CD14-positive monocyte (primary cell): ENCODE data around the gene CDKN1C. TPM values are rescaled to one million over a fixed set of nuclear protein-coding genes. Genes with fewer than 3 reads are reported as not detected.

Experiments
- DNase-seq, 3 donors: peaks; one replicate each; pipeline ENCODE4 v3.0.0-alpha.2; 2011 to 2022
- H2AFZ ChIP-seq: 2 replicates; pipeline ENCODE4 v1.6.0; 2012; ENCODE audit warnings: mild to moderate bottlenecking, low read depth, low read length, inconsistent platforms; ENCODE audit not compliant: insufficient read depth, poor library complexity, severe bottlenecking
- H3K27ac ChIP-seq, 2 donors: 1 replicate in 1 of 2; 2 replicates in 1 of 2; pipeline ENCODE4 v1.5.1; 2012 to 2013; ENCODE audit warnings: low read length in 2 of 2, control low read depth in 1 of 2, inconsistent platforms in 1 of 2, low read depth in 1 of 2, mild to moderate bottlenecking in 1 of 2
- H3K27me3 ChIP-seq, 2 donors: one replicate each; pipeline versions ENCODE4 v1.6.0 to v1.6.1; 2011 to 2013; ENCODE audit warnings: low read length in 2 of 2; ENCODE audit not compliant: control insufficient read depth in 2 of 2, insufficient read depth in 2 of 2
- H3K36me3 ChIP-seq, 2 donors: replicated peaks in 1 of 2; 1 replicate in 1 of 2; 2 replicates in 1 of 2; pipeline versions ENCODE4 v1.5.1 to v1.6.1; 2012 to 2013; ENCODE audit warnings: low read length in 2 of 2, control low read depth in 1 of 2, inconsistent platforms in 1 of 2, mild to moderate bottlenecking in 1 of 2; ENCODE audit not compliant: insufficient read depth in 2 of 2, control insufficient read depth in 1 of 2
- H3K4me1 ChIP-seq, 2 donors: 1 replicate in 1 of 2; 2 replicates in 1 of 2; pipeline versions ENCODE4 v1.5.1 to v1.6.1; 2012 to 2013; ENCODE audit warnings: low read length in 2 of 2, control low read depth in 1 of 2, inconsistent platforms in 1 of 2, mild to moderate bottlenecking in 1 of 2, moderate library complexity in 1 of 2; ENCODE audit not compliant: insufficient read depth in 2 of 2, control insufficient read depth in 1 of 2
- H3K4me2 ChIP-seq: replicated peaks from 2 replicates; pipeline ENCODE3; 2012; ENCODE audit warnings: low read length, moderate library complexity, mild to moderate bottlenecking; ENCODE audit not compliant: poor library complexity, severe bottlenecking; ENCODE audit errors: extremely low read depth
- H3K4me3 ChIP-seq, 3 experiments: fragments of 200-600 bp in 1 of 3; sonication (generic) in 1 of 3; replicated peaks in 1 of 3; 1 replicate in 2 of 3; 2 replicates in 1 of 3; pipeline ENCODE4 v1.5.1; 2011 to 2013; ENCODE audit warnings: low read length in 3 of 3, mild to moderate bottlenecking in 3 of 3, control low read depth in 2 of 3, low read depth in 2 of 3, inconsistent platforms in 1 of 3, moderate library complexity in 1 of 3
- H3K79me2 ChIP-seq: 2 replicates; pipeline ENCODE4 v1.6.0; 2012; ENCODE audit warnings: mild to moderate bottlenecking, control low read depth, inconsistent platforms, low read length, moderate library complexity; ENCODE audit not compliant: insufficient read depth
- H3K9ac ChIP-seq: 2 replicates; pipeline ENCODE4 v1.6.0; 2017; ENCODE audit warnings: low read length, mild to moderate bottlenecking; ENCODE audit not compliant: insufficient read depth, poor library complexity, severe bottlenecking
- H3K9me3 ChIP-seq, 2 donors: replicated peaks in 1 of 2; 1 replicate in 1 of 2; 2 replicates in 1 of 2; pipeline versions ENCODE4 v1.5.1 to v1.6.1; 2012 to 2013; ENCODE audit warnings: low read length in 2 of 2, control low read depth in 1 of 2; ENCODE audit not compliant: control insufficient read depth in 1 of 2, insufficient read depth in 1 of 2
- H4K20me1 ChIP-seq: 2 replicates; pipeline ENCODE4 v1.6.0; 2012; ENCODE audit warnings: mild to moderate bottlenecking, low read length, control low read depth, moderate library complexity; ENCODE audit not compliant: insufficient read depth
- H3K27ac Mint-ChIP-seq, 7 donors: one replicate each; pipeline ENCODE4 v1.8.0; 2020; ENCODE audit warnings: mild to moderate bottlenecking in 7 of 7, mixed read lengths in 7 of 7, moderate library complexity in 6 of 7, inconsistent platforms in 2 of 7
- H3K27me3 Mint-ChIP-seq, 3 donors: one replicate each; pipeline ENCODE4 v1.8.0; 2021 to 2022; ENCODE audit warnings: low read depth in 3 of 3, mild to moderate bottlenecking in 3 of 3, mixed read lengths in 3 of 3, moderate library complexity in 3 of 3, inconsistent platforms in 1 of 3
- H3K36me3 Mint-ChIP-seq, 2 donors: one replicate each; pipeline ENCODE4 v1.8.0; 2020; ENCODE audit warnings: mixed read lengths in 2 of 2, inconsistent platforms in 1 of 2, mild to moderate bottlenecking in 1 of 2
- H3K4me1 Mint-ChIP-seq: one replicate; pipeline ENCODE4 v1.8.0; 2020; ENCODE audit warnings: mild to moderate bottlenecking, mixed read lengths
- H3K4me3 Mint-ChIP-seq, 2 donors: one replicate each; pipeline ENCODE4 v1.8.0; 2020; ENCODE audit warnings: mild to moderate bottlenecking in 2 of 2, mixed read lengths in 2 of 2, moderate library complexity in 1 of 2
- H3K9me3 Mint-ChIP-seq, 7 donors: one replicate each; pipeline ENCODE4 v1.8.0; 2020 to 2022; ENCODE audit warnings: mixed read lengths in 7 of 7, mild to moderate bottlenecking in 6 of 7, moderate library complexity in 6 of 7, inconsistent platforms in 2 of 7
- CTCF ChIP-seq: fragments of 200-600 bp; IDR thresholded peaks from one replicate; pipeline ENCODE4 v1.8.0; 2022; ENCODE audit warnings: antibody characterized with exemption, mild to moderate bottlenecking
- WGBS: methylation state at CpG from one replicate; pipeline ENCODE4 v1.1.5; 2013; ENCODE audit warnings: missing lambda C conversion rate; ENCODE audit not compliant: insufficient coverage; 5-methylcytosine and 5-hydroxymethylcytosine counted together
- intact Hi-C, 2 donors: fragments of 100-400 bp; cut with micrococcal nuclease; formaldehyde crosslinking; loops; one replicate each; pipeline versions ENCODE4 v1.15.0 to v1.15.1; 2023
- polyA plus RNA-seq, 3 donors: library from polyadenylated mRNA; depleted of rRNA in 1 of 3; unstranded in 2 of 3; stranded (reverse) in 1 of 3; fragments of 300-500 nt in 2 of 3; fragments of >200 nt in 1 of 3; fragmentation: Illumina TruSeq in 2 of 3; gene quantifications; 1 replicate in 2 of 3; 2 replicates in 1 of 3; pipeline ENCODE4 v1.2.3, GENCODE V29; 2012 to 2021

CDKN1C gene
- polyA plus RNA-seq, 3 donors = 3.2 to 36.4 (median 4.7) TPM

DNA sequence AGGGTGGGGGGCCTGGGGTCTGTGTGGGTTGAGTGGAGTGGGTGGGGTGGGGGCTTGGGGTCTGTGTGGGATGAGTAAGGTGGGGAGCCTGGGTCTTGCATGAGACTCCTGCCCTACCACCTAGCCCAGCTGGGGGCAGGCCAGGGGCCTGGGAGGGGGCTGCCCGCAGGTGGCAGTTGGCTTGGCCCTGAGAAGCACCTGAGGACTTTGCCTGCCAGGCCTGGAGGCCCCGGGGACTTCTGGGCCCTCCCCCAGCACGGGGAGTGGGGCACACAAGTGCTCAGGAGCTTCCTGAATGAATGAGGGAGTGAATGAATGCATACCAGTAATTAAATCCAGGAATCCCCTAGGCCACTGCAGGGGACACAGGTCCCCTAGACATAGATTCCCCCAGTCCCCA is 37.1 kb upstream of the CDKN1C start:
- peaks cover 7% of the 10 kb centered on the region for H4K20me1 ChIP-seq
- no peak overlapping the region for H3K9ac ChIP-seq
- H3K9me3 Mint-ChIP-seq = peaks cover 0 to 8% (median 2%) of the 10 kb centered on the region in 7 donors
- H3K79me2 ChIP-seq = no peaks in the 10 kb centered on the region
- WGBS = 88% methylated on average over 1 of the region's 3 CpGs
- H3K4me1 ChIP-seq = peaks cover under 1 to 3% of the 10 kb centered on the region in 2 donors
- H3K4me3 Mint-ChIP-seq = no peak overlapping the region
- H3K4me1 Mint-ChIP-seq = peaks cover 3% of the 10 kb centered on the region
- H2AFZ ChIP-seq = no peak overlapping the region
- H3K27me3 ChIP-seq = peaks cover 8 to 15% of the 10 kb centered on the region in 2 donors
- peaks cover 0 to 7% of the 10 kb centered on the region in 2 donors for H3K36me3 Mint-ChIP-seq
- no peak overlapping the region for H3K27ac ChIP-seq
- H3K4me2 ChIP-seq = no peak overlapping the region
- no peak overlapping the region for H3K27ac Mint-ChIP-seq
- TF ChIP-seq CTCF = no peak
- H3K9me3 ChIP-seq = peaks cover 0 to 7% of the 10 kb centered on the region in 2 donors
- intact Hi-C loops = no loop called here
- no peak overlapping the region for H3K4me3 ChIP-seq
- peaks cover 23 to 30% (median 24%) of the 10 kb centered on the region in 3 donors for H3K27me3 Mint-ChIP-seq
- no peak for DNase-seq
- H3K36me3 ChIP-seq = no peaks in the 10 kb centered on the region

- intact Hi-C loops = no loop called here
- Mint-ChIP-seq H3K27me3 (peaks cover 16 to 22% (median 17%) of the 10 kb centered on the region in 3 donors), H3K9me3 (peaks cover 0 to 7% (median 0%) of the 10 kb centered on the region in 7 donors), H3K36me3 (peaks cover 0 to 4% of the 10 kb centered on the region in 2 donors), H3K4me1 (no peaks in the 10 kb centered on the region), H3K4me3 (no peak overlapping the region), H3K27ac (no peak overlapping the region)
- Histone ChIP-seq H3K79me2 (no peaks in the 10 kb centered on the region), H3K4me3 (no peak overlapping the region), H3K4me2 (no peak overlapping the region), H4K20me1 (no peaks in the 10 kb centered on the region), H3K27ac (no peak overlapping the region), H3K9me3 (peaks cover 0 to 4% of the 10 kb centered on the region in 2 donors), H3K4me1 (no peaks in the 10 kb centered on the region), H3K27me3 (peaks cover 2 to 7% of the 10 kb centered on the region in 2 donors), H2AFZ (no peak overlapping the region), H3K36me3 (no peaks in the 10 kb centered on the region), H3K9ac (no peak overlapping the region)
- DNase-seq = no peak
- no peak for TF ChIP-seq CTCF
- 99% methylated on average over 18 of the region's 29 CpGs for WGBS
These were observed 36.3 kb upstream of the CDKN1C start for GRCh38 chr11:2921742-2922493.
